NB4 (cell line): ENCODE results near the gene HDAC2.

Experiments used
- DNase-seq: peaks from one replicate; pipeline ENCODE4 v3.0.0; 2010; ENCODE audit warnings: low read depth
- H3K4me3 ChIP-seq: one replicate; pipeline ENCODE4 v1.5.1; 2011; ENCODE audit warnings: mild to moderate bottlenecking, low read depth, low read length, moderate library complexity
- CTCF ChIP-seq: IDR thresholded peaks from one replicate; pipeline ENCODE4 v1.5.1; 2012; ENCODE audit warnings: low read depth, low read length
- MYC ChIP-seq: IDR thresholded peaks from 2 replicates; pipeline ENCODE4 v1.6.1; 2011; ENCODE audit warnings: low read depth, low read length
- POLR2A ChIP-seq: IDR thresholded peaks from 2 replicates; pipeline ENCODE4 v1.6.1; 2011; ENCODE audit warnings: mild to moderate bottlenecking; ENCODE audit not compliant: insufficient read length; ENCODE audit errors: extremely low read depth
- TF ChIP-seq, protein P1 (sequence below): IDR thresholded peaks from 2 replicates; pipeline ENCODE4 v1.6.1; 2011; ENCODE audit warnings: low read depth, low read length

HDAC2 gene

DNA sequence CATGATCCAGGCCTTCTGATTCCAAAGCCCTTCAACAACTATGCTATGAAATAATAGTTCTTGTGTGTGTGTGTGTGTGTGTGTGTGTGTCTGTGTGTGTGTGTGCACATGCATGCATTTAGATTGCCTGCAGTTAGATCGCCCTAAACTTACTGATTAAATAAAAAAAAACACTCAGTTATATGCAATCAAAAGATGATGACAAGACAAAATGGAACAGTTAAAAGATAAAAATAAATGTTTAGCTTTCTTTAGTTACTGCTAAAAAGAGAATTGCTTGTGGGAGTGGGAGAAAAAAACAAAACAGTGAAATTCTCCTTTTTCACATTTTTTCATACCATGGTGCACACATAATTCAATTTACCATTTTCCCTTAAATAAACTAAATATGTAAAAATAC lies 84.4 kb downstream of the HDAC2 start:
- DNase-seq: no peak
- no peak for TF ChIP-seq CTCF
- TF ChIP-seq POLR2A: no peak
- no peak for TF ChIP-seq MYC
- TF ChIP-seq, protein P1, sequence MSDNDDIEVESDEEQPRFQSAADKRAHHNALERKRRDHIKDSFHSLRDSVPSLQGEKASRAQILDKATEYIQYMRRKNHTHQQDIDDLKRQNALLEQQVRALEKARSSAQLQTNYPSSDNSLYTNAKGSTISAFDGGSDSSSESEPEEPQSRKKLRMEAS: no peak
- no peak overlapping the region for H3K4me3 ChIP-seq

GRCh38 chr6:113884011-113884410 lies 86.9 kb downstream of the HDAC2 start:
- no peak for DNase-seq
- TF ChIP-seq CTCF (no peak), POLR2A (no peak), MYC (no peak)
- TF ChIP-seq, protein P1: no peak
- no peak overlapping the region for H3K4me3 ChIP-seq
